ENCODE data around the gene HAUS3. TPM values are rescaled to one million over a fixed set of nuclear protein-coding genes. Genes with fewer than 3 reads are reported as not detected.

HAUS3 gene
- total RNA-seq, 1 donor from 2014 or later, result 13.0 TPM

GRCh38 chr4:2178986-2179385 is 62.9 kb downstream of the HAUS3 start:
- Histone ChIP-seq H3K4me1 (no peaks in the 10 kb centered on the region), H3K27ac (no peak overlapping the region), H3K36me3 (no peaks in the 10 kb centered on the region), H3K9me3 (no peaks in the 10 kb centered on the region), H3K27me3 (no peaks in the 10 kb centered on the region), H3K4me3 (no peak overlapping the region)
- no peak for DNase-seq
- ATAC-seq, result no peak
- no peak for TF ChIP-seq CTCF (IDR thresholded peaks at IDR 0.05)
- intact Hi-C loops (cut with DNase I), result no loop called here

Other genes starting within 250 kb of the HAUS3 start
- 22.7 TPM for gene NELFA, start 233.1 kb downstream of the HAUS3 start, total RNA-seq
- gene NAT8L, start 182.8 kb downstream of the HAUS3 start, total RNA-seq, result 0.46 TPM
- gene POLN, start within 50 bp of the HAUS3 start, total RNA-seq, result 2.7 TPM
- gene MXD4, start 20.0 kb upstream of the HAUS3 start, total RNA-seq, result 72.7 TPM
- gene ZFYVE28, start 176.5 kb upstream of the HAUS3 start, total RNA-seq, result 16.6 TPM
- not detected for gene CFAP99, start 176.8 kb upstream of the HAUS3 start, total RNA-seq
- gene RNF4, start 227.0 kb upstream of the HAUS3 start, total RNA-seq, result 41.0 TPM

Measured in upper lobe of right lung (tissue), 1 donor.